K562 (cell line): Measurements from ENCODE around the gene YKT6. TPM values are rescaled to one million over a fixed set of nuclear protein-coding genes. Genes with fewer than 3 reads are reported as not detected.

Experiments
- ATAC-seq: fragments of 200-7000 bp; cut with Tn5 transposase; 3 replicates; pipeline ENCODE4 v1.9.1; 2020; ENCODE audit warnings: moderate library complexity
- BruUV-seq: library from RNA; stranded (reverse); fragments of 400-500 nt; replicated peaks from 2 replicates; lab custom pipeline; 2021; lab: Mats Ljungman, UMichigan
- CTCF ChIA-PET: fragments of 300-600 bp; formaldehyde crosslinking; extraction: SDS; loops from one replicate; lab custom pipeline; 2021; ENCODE audit warnings: low intra/inter-chr PET ratio; lab: Yijun Ruan, JAX
- POLR2A ChIA-PET: fragments of 300-600, 350-650 bp; sonication (Branson Sonifier 250); formaldehyde crosslinking; extraction: SDS; loops from one replicate; lab custom pipeline; 2021; ENCODE audit warnings: antibody characterized with exemption, inconsistent platforms; lab: Yijun Ruan, JAX
- DNase-seq, 4 experiments: peaks; one replicate each; pipeline versions ENCODE4 v3.0.0 to v3.0.0-alpha.2; 2011 to 2018; ENCODE audit warnings: low spot score in 3 of 4, mixed read lengths in 3 of 4; ENCODE audit errors: extremely low read depth in 1 of 4
- FAIRE-seq: peaks from 2 replicates; lab custom pipeline; 2011; peaks lifted over from hg19 to GRCh38; lab: Jason Lieb, UNC
- H2AFZ ChIP-seq: 2 replicates; pipeline ENCODE4 v1.6.0; 2011; ENCODE audit warnings: low read depth, low read length, control low read depth, inconsistent platforms
- H3K27ac ChIP-seq: fragments of 200-600 bp; 3 replicates; pipeline ENCODE4 v1.8.0; 2011; ENCODE audit warnings: low read depth, mild to moderate bottlenecking, control low read depth, inconsistent platforms, low read length, moderate library complexity, mixed read lengths; ENCODE audit errors: extremely low read depth
- H3K27me3 ChIP-seq, 2 experiments: fragments of 300-600 bp in 1 of 2; 2 replicates in 1 of 2; 3 replicates in 1 of 2; pipeline versions ENCODE4 v1.6.0 to v1.8.0; 2011; ENCODE audit warnings: inconsistent platforms in 2 of 2, low read length in 2 of 2, mild to moderate bottlenecking in 1 of 2, mixed read lengths in 1 of 2, moderate library complexity in 1 of 2; ENCODE audit not compliant: control insufficient read depth in 2 of 2, insufficient read depth in 2 of 2
- H3K36me3 ChIP-seq: fragments of 300-600 bp; 3 replicates; pipeline ENCODE4 v1.8.0; 2011; ENCODE audit warnings: mild to moderate bottlenecking, low read length, inconsistent platforms; ENCODE audit not compliant: control insufficient read depth, insufficient read depth
- H3K4me1 ChIP-seq, 2 experiments: fragments of 200-600 bp in 1 of 2; replicated peaks in 1 of 2; 2 replicates in 1 of 2; 3 replicates in 1 of 2; pipeline versions ENCODE4 v1.5.1 to v1.8.0; 2011; ENCODE audit warnings: inconsistent platforms in 2 of 2, low read length in 2 of 2, mild to moderate bottlenecking in 1 of 2, mixed read lengths in 1 of 2, moderate library complexity in 1 of 2; ENCODE audit not compliant: control insufficient read depth in 2 of 2, insufficient read depth in 2 of 2
- H3K4me2 ChIP-seq: 2 replicates; pipeline ENCODE4 v1.6.1; 2011; ENCODE audit warnings: low read length, control low read depth, inconsistent platforms, mixed read lengths; ENCODE audit not compliant: insufficient read depth
- H3K4me3 ChIP-seq: fragments of 200-600 bp; sonication (generic), shearing (Covaris generic); 2 replicates; pipeline ENCODE4 v1.5.1; 2016; ENCODE audit warnings: control low read depth, inconsistent platforms
- H3K79me2 ChIP-seq: fragments of 200-600 bp; 3 replicates; pipeline ENCODE4 v1.8.0; 2011; ENCODE audit warnings: low read length, inconsistent platforms; ENCODE audit not compliant: control insufficient read depth, insufficient read depth
- H3K9ac ChIP-seq, 2 experiments: 2 replicates each; pipeline versions ENCODE4 v1.6.0 to v1.6.1; 2011; ENCODE audit warnings: low read depth in 2 of 2, low read length in 2 of 2, control low read depth in 1 of 2, inconsistent platforms in 1 of 2, mild to moderate bottlenecking in 1 of 2, mixed read lengths in 1 of 2; ENCODE audit not compliant: insufficient read depth in 1 of 2
- H3K9me1 ChIP-seq: one replicate; pipeline ENCODE4 v1.6.0; 2011; ENCODE audit warnings: inconsistent platforms, mild to moderate bottlenecking, low read length, moderate library complexity; ENCODE audit not compliant: control insufficient read depth, insufficient read depth
- H3K9me3 ChIP-seq: replicated peaks from 2 replicates; pipeline ENCODE4 v1.5.1; 2011; ENCODE audit warnings: low read depth, low read length, inconsistent platforms; ENCODE audit not compliant: control insufficient read depth, insufficient read depth
- H4K20me1 ChIP-seq: replicated peaks from 2 replicates; pipeline ENCODE4 v1.6.1; 2011; ENCODE audit warnings: low read length, inconsistent platforms, mixed read lengths; ENCODE audit not compliant: control insufficient read depth, insufficient read depth
- CTBP1 ChIP-seq: fragments of 450-650 bp; IDR thresholded peaks from 2 replicates; pipeline ENCODE4 v1.6.1; 2016; ENCODE audit warnings: borderline replicate concordance
- HMGN3 ChIP-seq: IDR thresholded peaks from 2 replicates; pipeline ENCODE4 v1.6.1; 2011; ENCODE audit warnings: borderline replicate concordance, low read depth, mild to moderate bottlenecking, mixed read lengths, low read length; ENCODE audit not compliant: insufficient read length; ENCODE audit errors: extremely low read depth
- RBM14 ChIP-seq: fragments of 200-400 bp; formaldehyde crosslinking; IDR thresholded peaks from 2 replicates; pipeline ENCODE4 v1.6.1; 2018; ENCODE audit warnings: low read depth, mild to moderate bottlenecking, low read length, moderate library complexity, borderline replicate concordance; ENCODE audit not compliant: insufficient read depth
- YY1 ChIP-seq, 3 experiments: IDR thresholded peaks; 2 replicates each; pipeline ENCODE4 v1.6.1; 2011; ENCODE audit warnings: low read length in 2 of 3, mild to moderate bottlenecking in 2 of 3, moderate library complexity in 2 of 3, borderline replicate concordance in 1 of 3, control low read depth in 1 of 3, low read depth in 1 of 3; ENCODE audit not compliant: insufficient read depth in 3 of 3, insufficient replicate concordance in 2 of 3, control insufficient read depth in 1 of 3, insufficient read length in 1 of 3; ENCODE audit errors: extremely low read depth in 1 of 3
- WGBS: fragments of 100-300 bp; shearing (Covaris generic); methylation state at CpG from one replicate; pipeline ENCODE4 v1.1.6; 2016; ENCODE audit warnings: low coverage, mixed read lengths; ENCODE audit not compliant: insufficient coverage; ENCODE audit errors: missing lambda C conversion rate; 5-methylcytosine and 5-hydroxymethylcytosine counted together
- in situ Hi-C: fragments of 300-500 bp; cut with MboI; formaldehyde crosslinking; loops from 4 replicates; pipeline ENCODE4 v1.15.0; 2018; ENCODE audit warnings: inconsistent platforms, mixed read lengths
- intact Hi-C: fragments of 100-400 bp; cut with micrococcal nuclease; formaldehyde crosslinking; loops from 2 replicates; pipeline ENCODE4 v1.14.2; 2022
- polyA plus RNA-seq, 8 experiments: library from polyadenylated mRNA; depleted of rRNA in 4 of 8; stranded (reverse) in 5 of 8; unstranded in 3 of 8; fragments of >200 nt; fragmentation: Nextera tagmentation in 2 of 8; fragmentation: Illumina TruSeq in 1 of 8; extraction: Ambion mirVana in 2 of 8; extraction: Trizol in 1 of 8; gene quantifications; 2 replicates each; pipeline versions ENCODE4 v1.2.1 to v1.2.3, GENCODE V29; 2011 to 2014; ENCODE audit warnings: inconsistent platforms in 1 of 8, missing spikeins in 1 of 8
- total RNA-seq, 7 experiments: library from RNA; depleted of rRNA in 6 of 7; stranded (reverse); fragments of >200 nt in 6 of 7; fragmentation: Illumina TruSeq in 2 of 7; extraction: Trizol in 2 of 7; gene quantifications; 2 replicates each; pipeline versions ENCODE4 v1.2.1 to v1.2.3, GENCODE V29; 2011 to 2021; ENCODE audit warnings: low replicate concordance in 1 of 7
- TF ChIP-seq, protein P1 (sequence below), 3 experiments: IDR thresholded peaks in 2 of 3; conservative IDR thresholded peaks in 1 of 3; 2 replicates each; pipeline ENCODE4 v1.5.1; 2011 to 2012; ENCODE audit warnings: low read length in 3 of 3, mild to moderate bottlenecking in 3 of 3, control low read depth in 2 of 3, improper control_type of control experiment in 1 of 3, inconsistent platforms in 1 of 3, low read depth in 1 of 3, mixed read lengths in 1 of 3, moderate library complexity in 1 of 3; ENCODE audit not compliant: insufficient read depth in 2 of 3
- TF ChIP-seq, protein P2 (sequence below): fragments of 450-650 bp; IDR thresholded peaks from 2 replicates; pipeline ENCODE4 v1.6.1; 2016
- TF ChIP-seq, protein P3 (sequence below), 2 experiments: fragments of 450-650 bp; formaldehyde crosslinking in 1 of 2; IDR thresholded peaks; 2 replicates each; pipeline versions ENCODE4 v1.4.0 to v1.6.1; 2014 to 2020; ENCODE audit warnings: mild to moderate bottlenecking in 2 of 2, borderline replicate concordance in 1 of 2, low read depth in 1 of 2

The YKT6 gene
- total and polyA plus RNA-seq, 9 of the 15 experiments (the other 6 are each of a cell fraction or from before 2014, with no cell fraction given) = 1.6 to 90.6 (median 75.1) TPM

DNA sequence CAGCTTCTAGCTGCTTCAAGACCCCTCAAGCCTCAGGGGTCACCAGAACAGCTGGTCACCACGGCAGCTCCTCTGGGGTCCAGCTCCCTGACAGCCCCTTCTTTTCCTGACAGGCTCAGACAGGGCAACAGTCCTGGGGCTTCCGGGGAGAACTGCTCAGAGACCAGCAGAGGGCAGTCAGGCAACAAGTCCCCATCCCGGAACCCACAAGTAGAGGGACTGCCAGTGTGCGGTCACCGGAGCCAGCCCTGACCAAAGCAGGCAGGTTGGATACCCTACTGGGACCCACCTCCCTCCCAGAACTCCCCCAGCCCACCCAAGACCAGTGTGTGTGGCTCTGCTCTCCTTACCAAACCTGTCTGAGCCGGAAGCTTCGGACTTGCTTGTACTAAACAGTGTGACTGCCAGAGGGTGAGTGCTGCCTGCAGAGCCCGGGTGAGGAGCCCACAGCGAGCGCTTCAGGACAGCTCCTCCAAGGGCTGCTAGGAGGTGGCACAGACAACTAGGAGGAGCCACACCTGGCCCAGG is 40.3 kb downstream of the YKT6 start:
- ChIA-PET POLR2A (interaction anchor here (0.6 to 0.9 kb wide), 3 partner anchors 33 to 270 kb away, joined by 3 to 4 read pairs (median 3); no protein-coding TSS in a partner anchor), CTCF (interaction anchor here (1.3 kb wide), 1 partner anchor 325 kb away, joined by 7 read pairs; no protein-coding TSS in a partner anchor)
- peak overlapping the region; percentile 20 to 63; a peak in 3 of 4 replicates for H3K9ac ChIP-seq
- 7% methylated on average over 10 of the region's 10 CpGs for WGBS
- H3K4me1 ChIP-seq = peaks cover 0 to 45% of the 10 kb centered on the region in 2 experiments; a peak in 3 of 5 replicates
- H4K20me1 ChIP-seq = peaks cover 8% of the 10 kb centered on the region; the same call in 1 of the 2 replicates
- H3K79me2 ChIP-seq = no peaks in the 10 kb centered on the region
- peaks cover 30 to 70% of the 10 kb centered on the region in 2 experiments for H3K27me3 ChIP-seq
- H3K27ac ChIP-seq = no peak overlapping the region
- no peaks in the 10 kb centered on the region for H3K9me3 ChIP-seq
- intact Hi-C loops = loop anchor here (1.0 to 5.0 kb wide), 3 partner anchors 131 to 326 kb away; no protein-coding TSS in a partner anchor
- H3K4me3 ChIP-seq = peak overlapping the region; percentile 16; the same call in 1 of the 2 replicates
- no peaks in the 10 kb centered on the region for H3K9me1 ChIP-seq
- H3K4me2 ChIP-seq = peak overlapping the region; percentile 66
- peak; percentile 95 for ATAC-seq
- FAIRE-seq = peak; percentile 92
- in situ Hi-C loops = loop anchor here (10.0 kb wide), 1 partner anchor 234 kb away; no protein-coding TSS in a partner anchor
- peak; percentile 84 to 90 (median 87) for DNase-seq
- H2AFZ ChIP-seq = peak overlapping the region; percentile 94
- no TSS peak for BruUV-seq
- no peaks in the 10 kb centered on the region for H3K36me3 ChIP-seq
- TF ChIP-seq HMGN3 (no peak), CTBP1 (0 out of 2 replicates have a peak, but pooled peaks have one; percentile 15), YY1 (IDR thresholded peaks at IDR 0.05; ENCODE audit: borderline replicate concordance in 1 of 3, control insufficient read depth in 1 of 3, extremely low read depth in 1 of 3, insufficient read depth in 3 of 3, insufficient read length in 1 of 3, insufficient replicate concordance in 2 of 3, low read depth in 1 of 3, low read length in 2 of 3) (peak in 1 of 3 experiments; percentile 22), RBM14 (no peak)
- TF ChIP-seq, protein P1, sequence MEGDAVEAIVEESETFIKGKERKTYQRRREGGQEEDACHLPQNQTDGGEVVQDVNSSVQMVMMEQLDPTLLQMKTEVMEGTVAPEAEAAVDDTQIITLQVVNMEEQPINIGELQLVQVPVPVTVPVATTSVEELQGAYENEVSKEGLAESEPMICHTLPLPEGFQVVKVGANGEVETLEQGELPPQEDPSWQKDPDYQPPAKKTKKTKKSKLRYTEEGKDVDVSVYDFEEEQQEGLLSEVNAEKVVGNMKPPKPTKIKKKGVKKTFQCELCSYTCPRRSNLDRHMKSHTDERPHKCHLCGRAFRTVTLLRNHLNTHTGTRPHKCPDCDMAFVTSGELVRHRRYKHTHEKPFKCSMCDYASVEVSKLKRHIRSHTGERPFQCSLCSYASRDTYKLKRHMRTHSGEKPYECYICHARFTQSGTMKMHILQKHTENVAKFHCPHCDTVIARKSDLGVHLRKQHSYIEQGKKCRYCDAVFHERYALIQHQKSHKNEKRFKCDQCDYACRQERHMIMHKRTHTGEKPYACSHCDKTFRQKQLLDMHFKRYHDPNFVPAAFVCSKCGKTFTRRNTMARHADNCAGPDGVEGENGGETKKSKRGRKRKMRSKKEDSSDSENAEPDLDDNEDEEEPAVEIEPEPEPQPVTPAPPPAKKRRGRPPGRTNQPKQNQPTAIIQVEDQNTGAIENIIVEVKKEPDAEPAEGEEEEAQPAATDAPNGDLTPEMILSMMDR (IDR thresholded peaks at IDR 0.05 in 2 of 3, conservative IDR thresholded peaks at IDR 0.05 in 1 of 3; ENCODE audit: insufficient read depth in 2 of 3, low read depth in 1 of 3, low read length in 3 of 3) = peak; percentile 85 to 87 (median 86)
- TF ChIP-seq, protein P2, sequence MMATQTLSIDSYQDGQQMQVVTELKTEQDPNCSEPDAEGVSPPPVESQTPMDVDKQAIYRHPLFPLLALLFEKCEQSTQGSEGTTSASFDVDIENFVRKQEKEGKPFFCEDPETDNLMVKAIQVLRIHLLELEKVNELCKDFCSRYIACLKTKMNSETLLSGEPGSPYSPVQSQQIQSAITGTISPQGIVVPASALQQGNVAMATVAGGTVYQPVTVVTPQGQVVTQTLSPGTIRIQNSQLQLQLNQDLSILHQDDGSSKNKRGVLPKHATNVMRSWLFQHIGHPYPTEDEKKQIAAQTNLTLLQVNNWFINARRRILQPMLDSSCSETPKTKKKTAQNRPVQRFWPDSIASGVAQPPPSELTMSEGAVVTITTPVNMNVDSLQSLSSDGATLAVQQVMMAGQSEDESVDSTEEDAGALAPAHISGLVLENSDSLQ = 0 out of 2 replicates have a peak, but pooled peaks have one; percentile 34
- TF ChIP-seq, protein P3, sequence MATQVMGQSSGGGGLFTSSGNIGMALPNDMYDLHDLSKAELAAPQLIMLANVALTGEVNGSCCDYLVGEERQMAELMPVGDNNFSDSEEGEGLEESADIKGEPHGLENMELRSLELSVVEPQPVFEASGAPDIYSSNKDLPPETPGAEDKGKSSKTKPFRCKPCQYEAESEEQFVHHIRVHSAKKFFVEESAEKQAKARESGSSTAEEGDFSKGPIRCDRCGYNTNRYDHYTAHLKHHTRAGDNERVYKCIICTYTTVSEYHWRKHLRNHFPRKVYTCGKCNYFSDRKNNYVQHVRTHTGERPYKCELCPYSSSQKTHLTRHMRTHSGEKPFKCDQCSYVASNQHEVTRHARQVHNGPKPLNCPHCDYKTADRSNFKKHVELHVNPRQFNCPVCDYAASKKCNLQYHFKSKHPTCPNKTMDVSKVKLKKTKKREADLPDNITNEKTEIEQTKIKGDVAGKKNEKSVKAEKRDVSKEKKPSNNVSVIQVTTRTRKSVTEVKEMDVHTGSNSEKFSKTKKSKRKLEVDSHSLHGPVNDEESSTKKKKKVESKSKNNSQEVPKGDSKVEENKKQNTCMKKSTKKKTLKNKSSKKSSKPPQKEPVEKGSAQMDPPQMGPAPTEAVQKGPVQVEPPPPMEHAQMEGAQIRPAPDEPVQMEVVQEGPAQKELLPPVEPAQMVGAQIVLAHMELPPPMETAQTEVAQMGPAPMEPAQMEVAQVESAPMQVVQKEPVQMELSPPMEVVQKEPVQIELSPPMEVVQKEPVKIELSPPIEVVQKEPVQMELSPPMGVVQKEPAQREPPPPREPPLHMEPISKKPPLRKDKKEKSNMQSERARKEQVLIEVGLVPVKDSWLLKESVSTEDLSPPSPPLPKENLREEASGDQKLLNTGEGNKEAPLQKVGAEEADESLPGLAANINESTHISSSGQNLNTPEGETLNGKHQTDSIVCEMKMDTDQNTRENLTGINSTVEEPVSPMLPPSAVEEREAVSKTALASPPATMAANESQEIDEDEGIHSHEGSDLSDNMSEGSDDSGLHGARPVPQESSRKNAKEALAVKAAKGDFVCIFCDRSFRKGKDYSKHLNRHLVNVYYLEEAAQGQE (IDR thresholded peaks at IDR 0.05; ENCODE audit: borderline replicate concordance) = peak; percentile 70
- TF ChIP-seq, protein P3 (CRISPR knock-in tag; IDR thresholded peaks at IDR 0.05; ENCODE audit: low read depth) = no peak
